Measurements from ENCODE around the gene FCRL4.

- TF ChIP-seq, protein P1, sequence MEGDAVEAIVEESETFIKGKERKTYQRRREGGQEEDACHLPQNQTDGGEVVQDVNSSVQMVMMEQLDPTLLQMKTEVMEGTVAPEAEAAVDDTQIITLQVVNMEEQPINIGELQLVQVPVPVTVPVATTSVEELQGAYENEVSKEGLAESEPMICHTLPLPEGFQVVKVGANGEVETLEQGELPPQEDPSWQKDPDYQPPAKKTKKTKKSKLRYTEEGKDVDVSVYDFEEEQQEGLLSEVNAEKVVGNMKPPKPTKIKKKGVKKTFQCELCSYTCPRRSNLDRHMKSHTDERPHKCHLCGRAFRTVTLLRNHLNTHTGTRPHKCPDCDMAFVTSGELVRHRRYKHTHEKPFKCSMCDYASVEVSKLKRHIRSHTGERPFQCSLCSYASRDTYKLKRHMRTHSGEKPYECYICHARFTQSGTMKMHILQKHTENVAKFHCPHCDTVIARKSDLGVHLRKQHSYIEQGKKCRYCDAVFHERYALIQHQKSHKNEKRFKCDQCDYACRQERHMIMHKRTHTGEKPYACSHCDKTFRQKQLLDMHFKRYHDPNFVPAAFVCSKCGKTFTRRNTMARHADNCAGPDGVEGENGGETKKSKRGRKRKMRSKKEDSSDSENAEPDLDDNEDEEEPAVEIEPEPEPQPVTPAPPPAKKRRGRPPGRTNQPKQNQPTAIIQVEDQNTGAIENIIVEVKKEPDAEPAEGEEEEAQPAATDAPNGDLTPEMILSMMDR (IDR thresholded peaks at IDR 0.05; ENCODE audit: low read length): no peak
- no peak for TF ChIP-seq EZH2 (IDR thresholded peaks at IDR 0.05; ENCODE audit: borderline replicate concordance, low read length)
Measured at GRCh38 chr1:157532569-157532968, 65.3 kb downstream of the FCRL4 start.

Measured in OCI-LY1 (cell line).